DOHH2 (cell line): ENCODE results near the gene DSCAM.

Experiments used
- H3F3A ChIP-seq: fragments of 200-600 bp; sonication (generic), shearing (Covaris generic); 2 replicates; pipeline ENCODE4 v1.6.0; 2016; ENCODE audit warnings: antibody characterized with exemption, mild to moderate bottlenecking; ENCODE audit not compliant: control insufficient read depth, insufficient read depth
- H3K27ac ChIP-seq: fragments of 200-600 bp; sonication (generic); 2 replicates; pipeline ENCODE4 v1.5.1; 2014; ENCODE audit warnings: low read depth, mild to moderate bottlenecking, low read length, moderate library complexity
- H3K27me3 ChIP-seq: fragments of 200-600 bp; sonication (generic); 2 replicates; pipeline ENCODE4 v1.6.1; 2014; ENCODE audit warnings: mild to moderate bottlenecking, low read length, mixed read lengths; ENCODE audit not compliant: control insufficient read depth
- H3K36me3 ChIP-seq: fragments of 200-600 bp; sonication (generic); 2 replicates; pipeline ENCODE4 v1.6.1; 2014; ENCODE audit warnings: mild to moderate bottlenecking, low read length, moderate library complexity, mixed read lengths; ENCODE audit not compliant: control insufficient read depth
- H3K4me1 ChIP-seq: fragments of 200-600 bp; sonication (generic); 2 replicates; pipeline ENCODE4 v1.6.1; 2014; ENCODE audit warnings: mild to moderate bottlenecking, low read length, mixed read lengths; ENCODE audit not compliant: control insufficient read depth
- H3K4me2 ChIP-seq: fragments of 200-600 bp; sonication (generic); 2 replicates; pipeline ENCODE4 v1.6.0; 2014; ENCODE audit warnings: mild to moderate bottlenecking, low read length, moderate library complexity
- H3K4me3 ChIP-seq: fragments of 200-600 bp; sonication (generic); 2 replicates; pipeline ENCODE4 v1.5.1; 2014; ENCODE audit warnings: mild to moderate bottlenecking, low read length, mixed read lengths
- H3K79me2 ChIP-seq: fragments of 200-600 bp; sonication (generic); 2 replicates; pipeline ENCODE4 v1.6.1; 2014; ENCODE audit warnings: mild to moderate bottlenecking, low read length, mixed read lengths; ENCODE audit not compliant: control insufficient read depth
- H3K9me2 ChIP-seq: fragments of 200-600 bp; sonication (generic); replicated peaks from 2 replicates; pipeline ENCODE4 v1.6.1; 2014; ENCODE audit warnings: mild to moderate bottlenecking, low read length, mixed read lengths; ENCODE audit not compliant: control insufficient read depth
- H3K9me3 ChIP-seq: fragments of 200-600 bp; sonication (generic); 2 replicates; pipeline ENCODE4 v1.6.1; 2014; ENCODE audit warnings: antibody characterized with exemption, low read length, mixed read lengths; ENCODE audit not compliant: control insufficient read depth, insufficient read depth
- H4K20me1 ChIP-seq: fragments of 200-600 bp; sonication (generic); 2 replicates; pipeline ENCODE4 v1.6.0; 2014; ENCODE audit warnings: low read depth, mild to moderate bottlenecking, antibody characterized with exemption, low read length, moderate library complexity; ENCODE audit not compliant: control insufficient read depth, insufficient read depth
- CTCF ChIP-seq: fragments of 200-600 bp; sonication (generic); IDR thresholded peaks from one replicate; pipeline ENCODE4 v1.5.1; 2014; ENCODE audit warnings: antibody characterized with exemption, mild to moderate bottlenecking, low read depth, low read length; ENCODE audit not compliant: poor library complexity, severe bottlenecking
- EZH2phosphoT487 ChIP-seq: fragments of 200-600 bp; sonication (generic); IDR thresholded peaks from 2 replicates; pipeline ENCODE4 v1.6.1; 2017; ENCODE audit warnings: borderline replicate concordance, mild to moderate bottlenecking, antibody characterized with exemption, low read length, moderate library complexity, mixed read lengths

DSCAM gene

GRCh38 chr21:40788635-40789034 lies 58.3 kb downstream of the DSCAM start:
- Histone ChIP-seq H3K4me2 (no peak overlapping the region), H3F3A (no peaks in the 10 kb centered on the region), H3K27ac (no peak overlapping the region), H4K20me1 (no peaks in the 10 kb centered on the region), H3K27me3 (no peaks in the 10 kb centered on the region), H3K79me2 (no peaks in the 10 kb centered on the region), H3K4me1 (no peaks in the 10 kb centered on the region), H3K36me3 (no peaks in the 10 kb centered on the region), H3K9me2 (no peaks in the 10 kb centered on the region), H3K9me3 (peaks cover 7% of the 10 kb centered on the region; the same call in 1 of the 2 replicates), H3K4me3 (no peak overlapping the region)
- TF ChIP-seq EZH2phosphoT487 = no peak
- no peak for TF ChIP-seq CTCF

DNA sequence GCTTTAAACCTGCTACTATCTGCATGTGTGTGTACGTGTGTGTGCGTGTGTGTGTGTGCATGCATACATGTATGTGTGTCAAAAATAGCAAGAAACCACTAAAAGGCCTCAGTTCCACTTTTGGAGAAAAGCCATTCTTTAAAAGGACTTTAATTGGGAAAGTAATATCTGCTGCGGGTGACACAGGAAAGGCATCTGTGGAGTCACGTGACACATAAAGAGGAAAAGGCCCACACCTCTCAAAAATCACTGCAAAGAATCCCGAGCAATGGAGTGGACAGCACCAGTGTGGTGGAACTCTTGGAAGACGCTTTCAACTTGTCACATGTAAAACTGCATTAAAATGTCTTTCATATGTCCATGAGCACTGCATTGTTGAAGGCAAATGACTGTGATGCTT lies 63.6 kb downstream of the DSCAM start:
- Histone ChIP-seq H3F3A (no peaks in the 10 kb centered on the region), H3K27ac (no peak overlapping the region), H3K79me2 (no peaks in the 10 kb centered on the region), H3K4me2 (no peak overlapping the region), H3K27me3 (no peaks in the 10 kb centered on the region), H3K9me2 (no peaks in the 10 kb centered on the region), H4K20me1 (no peaks in the 10 kb centered on the region), H3K4me1 (no peaks in the 10 kb centered on the region), H3K4me3 (no peak overlapping the region), H3K36me3 (no peaks in the 10 kb centered on the region), H3K9me3 (peaks cover 4% of the 10 kb centered on the region; the same call in 1 of the 2 replicates)
- no peak for TF ChIP-seq CTCF
- TF ChIP-seq EZH2phosphoT487 = no peak

DNA sequence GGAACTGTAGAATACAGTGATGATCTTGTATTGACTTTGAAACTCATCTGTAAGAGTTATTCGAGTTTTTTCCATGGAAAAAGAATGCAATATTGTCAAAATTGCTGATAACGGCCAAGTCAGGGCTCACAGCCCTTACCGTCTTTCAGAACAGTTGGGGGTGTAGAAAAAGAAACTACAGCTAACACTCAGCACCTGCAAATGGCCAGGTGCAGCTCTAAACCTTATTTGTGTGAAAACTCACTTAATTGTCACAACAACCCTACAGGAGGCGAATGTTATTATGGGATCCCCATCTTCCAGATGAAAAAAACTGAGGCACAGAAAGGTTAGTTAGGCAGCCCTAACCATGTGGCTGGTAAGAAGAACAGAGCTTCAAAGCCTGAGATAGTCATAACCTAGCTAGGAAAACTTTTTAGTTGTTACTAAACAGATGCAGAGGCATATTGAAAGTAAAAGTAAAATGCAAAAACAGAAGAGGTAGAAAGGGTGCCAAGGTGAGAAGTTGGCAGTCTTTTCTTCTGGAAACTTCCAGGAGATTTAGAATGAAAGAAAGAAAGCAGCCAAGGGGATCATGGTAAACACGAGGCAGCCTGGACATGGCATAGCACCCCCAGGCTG lies 76.4 kb downstream of the DSCAM start:
- Histone ChIP-seq H3K4me2 (no peak overlapping the region), H3K9me3 (peaks cover 19% of the 10 kb centered on the region), H3K9me2 (no peaks in the 10 kb centered on the region), H3K36me3 (no peaks in the 10 kb centered on the region), H4K20me1 (no peaks in the 10 kb centered on the region), H3F3A (no peaks in the 10 kb centered on the region), H3K27ac (no peak overlapping the region), H3K27me3 (no peaks in the 10 kb centered on the region), H3K4me1 (no peaks in the 10 kb centered on the region), H3K79me2 (no peaks in the 10 kb centered on the region), H3K4me3 (no peak overlapping the region)
- no peak for TF ChIP-seq EZH2phosphoT487
- no peak for TF ChIP-seq CTCF
